Ectodermal cell (in vitro differentiated cells): ENCODE data around the gene OPN4.

Experiments
- H3K27ac ChIP-seq: 2 replicates; pipeline ENCODE4 v1.7.0; 2013; ENCODE audit warnings: mild to moderate bottlenecking, low read depth, low read length; ENCODE audit not compliant: insufficient read depth, poor library complexity, severe bottlenecking
- H3K27me3 ChIP-seq: 2 replicates; pipeline ENCODE4 v1.7.0; 2013; ENCODE audit warnings: mild to moderate bottlenecking, low read length; ENCODE audit not compliant: insufficient read depth, control insufficient read depth, poor library complexity, severe bottlenecking
- H3K36me3 ChIP-seq: one replicate; pipeline ENCODE4 v1.7.0; 2013; ENCODE audit warnings: low read length; ENCODE audit not compliant: control insufficient read depth, insufficient read depth
- H3K4me1 ChIP-seq: one replicate; pipeline ENCODE4 v1.7.0; 2013; ENCODE audit warnings: low read length; ENCODE audit not compliant: control insufficient read depth, insufficient read depth
- H3K4me3 ChIP-seq: 2 replicates; pipeline ENCODE4 v1.7.0; 2013; ENCODE audit warnings: low read depth, low read length, control low read depth; ENCODE audit not compliant: insufficient read depth
- H3K9me3 ChIP-seq: 2 replicates; pipeline ENCODE4 v1.7.0; 2013; ENCODE audit warnings: mild to moderate bottlenecking, low read length, moderate library complexity; ENCODE audit not compliant: control insufficient read depth
- WGBS, 2 experiments: methylation state at CpG; one replicate each; pipeline ENCODE4 v1.1.7; 2013; ENCODE audit warnings: missing lambda C conversion rate in 2 of 2; 5-methylcytosine and 5-hydroxymethylcytosine counted together

OPN4 gene

DNA sequence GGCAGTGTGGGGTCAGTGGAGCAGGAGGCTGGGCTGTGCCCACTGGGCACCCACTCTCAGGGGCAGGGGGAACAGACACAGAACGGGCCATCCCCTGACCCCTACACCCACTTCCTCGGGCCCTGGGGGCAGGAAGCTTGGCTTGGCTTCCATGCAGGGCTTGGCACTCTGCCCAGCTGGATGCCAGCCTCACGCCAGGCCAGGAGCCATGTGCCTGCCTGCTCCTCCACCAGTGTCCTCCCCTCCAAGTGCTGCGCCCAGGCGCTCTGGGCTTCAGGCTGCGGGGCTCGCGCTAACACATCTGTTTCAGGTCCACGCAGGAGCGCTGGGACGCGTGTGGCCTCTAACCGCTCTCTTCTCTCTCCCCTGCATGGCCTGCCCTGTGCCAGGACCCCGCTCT lies 26.7 kb downstream of the OPN4 start:
- H3K36me3 ChIP-seq: no peaks in the 10 kb centered on the region
- no peak overlapping the region for H3K27ac ChIP-seq
- no peaks in the 10 kb centered on the region for H3K27me3 ChIP-seq
- H3K4me3 ChIP-seq: no peak overlapping the region
- WGBS, 2 experiments: 85 to 87% methylated on average over 14 of the region's 14 CpGs
- peaks cover 18% of the 10 kb centered on the region for H3K4me1 ChIP-seq
- H3K9me3 ChIP-seq: no peaks in the 10 kb centered on the region

DNA sequence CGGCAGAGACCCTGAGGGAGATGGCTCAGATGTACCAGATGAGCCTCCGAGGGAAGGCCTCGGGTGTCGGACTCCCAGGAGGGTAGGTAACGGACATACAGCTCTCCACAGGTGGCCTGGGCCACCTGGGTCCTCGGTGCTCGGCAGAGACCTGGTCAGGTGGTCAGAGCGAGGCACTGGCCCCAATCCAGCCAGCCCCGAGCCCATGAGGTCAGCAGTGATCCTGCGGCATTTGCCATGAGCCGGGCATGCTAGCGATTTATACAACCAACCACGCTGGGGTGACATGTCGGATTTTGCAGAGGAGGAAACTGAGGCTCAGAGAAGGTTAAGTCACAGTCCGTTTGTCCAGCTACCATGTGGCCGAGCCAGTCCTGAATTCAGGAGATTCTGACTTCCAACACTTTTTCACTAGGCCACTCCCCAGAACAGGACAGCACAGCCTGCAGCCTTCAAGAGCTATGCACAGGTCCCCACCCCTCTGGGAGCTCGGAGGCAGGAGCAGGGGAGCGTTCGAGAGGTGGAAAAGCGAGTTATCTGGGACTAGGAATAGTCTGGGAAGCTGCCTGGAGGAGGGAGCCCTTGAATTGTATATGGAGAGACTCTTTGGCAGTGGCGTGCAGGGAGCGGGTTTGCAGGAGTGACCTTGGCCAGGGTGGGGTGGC lies 27.5 kb downstream of the OPN4 start:
- no peaks in the 10 kb centered on the region for H3K9me3 ChIP-seq
- H3K36me3 ChIP-seq: no peaks in the 10 kb centered on the region
- no peak overlapping the region for H3K27ac ChIP-seq
- H3K27me3 ChIP-seq: no peaks in the 10 kb centered on the region
- no peak overlapping the region for H3K4me3 ChIP-seq
- WGBS, 2 experiments: 85 to 87% methylated on average over 22 of the region's 22 CpGs
- peaks cover 18% of the 10 kb centered on the region for H3K4me1 ChIP-seq

DNA sequence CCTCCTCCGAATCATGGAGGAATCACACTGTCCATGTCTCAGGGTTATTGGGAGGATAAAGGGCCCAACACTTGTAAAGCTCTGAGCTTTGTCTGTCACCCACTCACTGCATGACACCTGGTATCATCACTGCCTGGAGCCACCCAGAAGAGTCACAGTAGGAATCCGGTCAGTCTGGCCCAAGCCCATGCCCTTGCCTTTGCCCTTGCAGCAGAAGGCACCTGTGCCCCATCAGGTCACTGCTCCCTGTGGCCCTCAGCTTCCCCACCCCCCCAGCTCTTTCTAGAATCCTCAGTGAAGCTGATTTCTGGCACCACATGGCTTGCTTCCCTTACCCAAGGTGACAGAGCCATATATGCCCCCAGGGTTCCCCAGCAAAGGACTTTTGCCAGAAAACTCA lies 28.3 kb downstream of the OPN4 start:
- Histone ChIP-seq H3K4me1 (peaks cover 21% of the 10 kb centered on the region), H3K9me3 (no peaks in the 10 kb centered on the region), H3K27ac (no peak overlapping the region), H3K27me3 (no peaks in the 10 kb centered on the region), H3K36me3 (no peaks in the 10 kb centered on the region), H3K4me3 (no peak overlapping the region)
- WGBS, 2 experiments: 68 to 71% methylated on average over 2 of the region's 2 CpGs

DNA sequence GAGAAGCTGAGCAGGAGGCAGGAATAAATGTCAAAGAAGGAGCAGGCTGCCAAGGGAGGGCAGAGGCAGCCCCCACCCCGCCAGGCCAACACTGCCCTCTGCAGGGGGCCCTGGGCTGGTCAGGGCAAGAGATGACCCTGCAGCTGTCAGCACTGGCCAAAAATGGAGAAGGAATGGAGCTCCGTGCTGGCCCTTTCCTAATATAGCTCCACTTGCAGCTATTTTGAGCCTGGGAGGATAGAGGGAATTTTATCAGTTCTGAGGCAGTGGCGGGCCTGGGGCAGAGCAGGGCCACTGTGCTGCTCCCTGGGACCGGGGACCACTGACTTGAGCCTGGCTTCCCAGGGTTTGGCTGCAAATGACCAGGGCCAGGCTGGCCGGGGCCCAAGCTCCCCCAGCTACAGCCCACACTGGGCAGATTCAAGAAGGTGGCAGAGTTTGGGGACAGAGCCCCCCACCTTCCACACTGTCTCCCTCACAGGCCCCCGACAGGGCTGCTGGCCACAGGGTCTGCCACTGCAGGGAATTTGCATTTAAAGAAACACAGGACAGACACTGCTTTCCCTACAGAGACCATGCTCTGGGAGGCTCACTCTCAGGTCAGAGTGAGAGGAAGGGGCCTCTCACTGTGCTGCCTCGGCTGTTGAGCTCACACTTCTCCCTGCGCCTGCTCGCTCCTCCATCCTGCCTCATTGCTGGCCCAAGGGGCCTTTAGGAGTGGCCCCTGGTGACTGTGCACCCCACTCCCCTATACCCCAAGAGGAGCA lies 30.2 kb downstream of the OPN4 start:
- H3K27me3 ChIP-seq: no peaks in the 10 kb centered on the region
- WGBS, 2 experiments: 37 to 41% methylated on average over 9 of the region's 9 CpGs
- no peak overlapping the region for H3K27ac ChIP-seq
- H3K4me1 ChIP-seq: peaks cover 25% of the 10 kb centered on the region
- H3K4me3 ChIP-seq: no peak overlapping the region
- H3K36me3 ChIP-seq: no peaks in the 10 kb centered on the region
- no peaks in the 10 kb centered on the region for H3K9me3 ChIP-seq

DNA sequence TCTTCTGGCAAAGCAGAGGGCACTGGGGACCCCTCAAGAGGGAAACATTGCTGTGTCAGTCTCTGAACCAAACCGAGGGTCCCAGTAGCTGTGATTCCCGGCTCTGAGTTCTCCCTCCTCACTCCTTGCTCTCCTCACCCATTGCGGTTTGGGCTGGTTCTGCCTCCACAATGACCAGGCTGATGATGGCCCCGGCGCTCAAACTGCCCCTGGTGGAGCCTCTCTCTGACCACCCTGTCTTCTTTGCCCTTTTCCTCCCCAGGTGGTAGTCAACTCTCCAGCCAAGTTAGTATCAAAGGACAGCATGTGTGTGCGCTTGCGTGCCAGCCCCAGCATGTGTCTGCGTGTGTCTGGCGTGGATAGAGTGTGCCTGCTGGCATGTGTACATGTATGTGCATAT lies 31.1 kb downstream of the OPN4 start:
- WGBS, 2 experiments: 89% methylated on average over 9 of the region's 9 CpGs
- Histone ChIP-seq H3K36me3 (no peaks in the 10 kb centered on the region), H3K9me3 (no peaks in the 10 kb centered on the region), H3K27me3 (no peaks in the 10 kb centered on the region), H3K4me3 (no peak overlapping the region), H3K27ac (no peak overlapping the region), H3K4me1 (peaks cover 25% of the 10 kb centered on the region)

DNA sequence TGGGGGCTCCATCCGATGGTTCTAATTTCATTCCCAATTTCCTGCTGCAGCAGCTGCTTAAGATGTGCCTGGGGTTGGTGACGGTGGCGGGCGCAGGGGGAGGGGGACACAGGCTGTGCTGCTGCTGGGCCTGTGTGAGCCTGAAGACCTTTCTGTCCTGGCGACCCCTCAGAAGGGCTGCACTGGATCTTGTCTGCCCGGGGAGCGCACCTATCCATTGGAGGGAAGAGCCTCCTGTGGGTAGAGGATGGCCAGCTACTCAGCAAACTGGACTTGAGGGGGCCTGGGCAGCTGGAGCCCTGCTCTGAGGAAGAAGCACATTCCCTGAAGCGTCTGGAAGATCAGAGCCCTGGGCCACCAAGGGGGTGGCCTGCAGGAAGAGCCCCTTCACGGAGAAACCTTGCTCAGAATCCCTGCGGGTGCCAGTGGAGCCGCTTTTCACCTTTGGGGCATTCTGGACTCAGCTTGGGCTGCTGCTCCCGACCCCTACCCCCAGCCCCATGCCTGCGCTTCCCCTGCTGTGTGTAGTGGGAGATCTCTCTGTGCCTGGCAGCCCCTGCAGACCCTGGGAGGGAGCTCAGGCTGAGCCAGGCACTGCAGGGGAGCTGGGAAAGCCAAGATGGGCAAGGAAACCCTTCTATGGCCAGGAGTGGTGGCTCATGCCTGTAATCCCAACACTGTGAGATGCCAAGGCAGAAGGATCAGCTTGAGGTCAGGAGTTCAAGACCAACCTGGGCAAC lies 31.7 kb downstream of the OPN4 start:
- H3K9me3 ChIP-seq: no peaks in the 10 kb centered on the region
- peaks cover 25% of the 10 kb centered on the region for H3K4me1 ChIP-seq
- H3K4me3 ChIP-seq: no peak overlapping the region
- H3K27ac ChIP-seq: no peak overlapping the region
- no peaks in the 10 kb centered on the region for H3K27me3 ChIP-seq
- 77 to 85% methylated on average over 13 of the region's 13 CpGs for WGBS, 2 experiments
- no peaks in the 10 kb centered on the region for H3K36me3 ChIP-seq

DNA sequence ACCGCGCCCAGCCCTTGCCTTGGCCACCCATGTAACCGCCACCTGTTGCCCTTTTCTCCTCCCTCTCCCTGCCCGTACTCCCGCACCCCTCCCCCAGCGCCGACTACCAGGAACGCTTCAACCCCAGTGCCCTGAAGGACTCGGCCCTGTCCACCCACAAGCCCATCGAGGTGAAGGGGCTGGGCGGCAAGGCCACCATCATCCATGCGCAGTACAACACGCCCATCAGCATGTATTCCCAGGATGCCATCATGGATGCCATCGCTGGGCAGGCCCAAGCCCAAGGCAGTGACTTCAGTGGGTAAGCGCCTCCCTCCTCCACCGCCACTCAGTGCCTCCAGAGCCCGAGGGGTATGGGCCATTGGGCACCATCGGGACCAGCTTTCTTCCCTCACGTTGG lies 32.6 kb downstream of the OPN4 start:
- peaks cover 25% of the 10 kb centered on the region for H3K4me1 ChIP-seq
- H3K27me3 ChIP-seq: no peaks in the 10 kb centered on the region
- no peaks in the 10 kb centered on the region for H3K36me3 ChIP-seq
- no peak overlapping the region for H3K4me3 ChIP-seq
- H3K27ac ChIP-seq: no peak overlapping the region
- WGBS, 2 experiments: 94 to 96% methylated on average over 19 of the region's 19 CpGs
- no peaks in the 10 kb centered on the region for H3K9me3 ChIP-seq

DNA sequence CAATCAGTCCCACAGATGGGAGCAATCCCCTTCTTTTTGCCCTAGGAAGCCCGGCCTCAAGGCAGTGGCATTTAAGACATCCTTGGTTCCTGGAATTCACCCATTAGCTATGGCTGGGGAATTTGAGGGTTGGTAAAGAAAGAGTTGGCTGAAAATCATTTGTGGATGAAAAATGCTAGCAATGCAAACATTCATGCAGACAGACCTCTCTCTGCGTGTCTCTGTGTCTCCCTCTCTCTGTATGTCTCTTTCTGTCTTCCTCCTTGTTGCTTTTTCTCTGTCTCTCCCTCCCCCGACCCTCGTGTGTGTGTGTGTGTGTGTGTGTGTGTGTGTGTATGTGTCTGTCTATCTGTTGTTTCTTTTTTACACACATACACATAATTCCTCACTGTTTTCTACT lies 33.4 kb downstream of the OPN4 start:
- Histone ChIP-seq H3K27me3 (no peaks in the 10 kb centered on the region), H3K4me3 (no peak overlapping the region), H3K27ac (no peak overlapping the region), H3K36me3 (no peaks in the 10 kb centered on the region), H3K4me1 (peaks cover 25% of the 10 kb centered on the region), H3K9me3 (no peaks in the 10 kb centered on the region)
- 78 to 84% methylated on average over 2 of the region's 4 CpGs for WGBS, 2 experiments

DNA sequence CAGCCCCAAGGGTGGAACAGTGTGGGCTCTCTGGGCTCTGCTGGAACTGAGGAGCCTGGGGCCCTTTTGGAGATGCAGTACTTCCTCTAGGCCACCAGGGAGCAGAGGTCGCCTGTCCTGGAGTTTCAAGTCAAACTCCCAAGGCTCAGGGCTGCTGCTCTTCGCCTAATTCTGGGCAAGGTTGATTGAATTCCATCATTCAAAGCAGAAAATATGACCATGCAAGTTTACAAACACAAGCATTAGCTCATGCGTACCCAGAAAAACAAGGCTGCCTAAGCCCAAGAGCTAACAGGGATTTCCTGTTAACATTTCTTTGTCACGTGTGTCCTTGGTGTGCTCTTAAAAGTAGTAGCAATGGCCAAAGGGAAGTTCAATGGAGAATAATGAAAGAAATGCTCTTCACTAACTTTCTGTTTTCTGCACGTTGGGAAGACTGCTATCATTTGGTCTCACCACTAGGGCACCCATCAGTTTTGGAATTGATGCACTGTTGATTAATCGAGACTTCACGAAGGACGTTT lies 34.1 kb downstream of the OPN4 start:
- Histone ChIP-seq H3K36me3 (no peaks in the 10 kb centered on the region), H3K4me3 (no peak overlapping the region), H3K27me3 (no peaks in the 10 kb centered on the region), H3K27ac (no peak overlapping the region), H3K9me3 (no peaks in the 10 kb centered on the region), H3K4me1 (peaks cover 30% of the 10 kb centered on the region)
- 49 to 50% methylated on average over 8 of the region's 8 CpGs for WGBS, 2 experiments

DNA sequence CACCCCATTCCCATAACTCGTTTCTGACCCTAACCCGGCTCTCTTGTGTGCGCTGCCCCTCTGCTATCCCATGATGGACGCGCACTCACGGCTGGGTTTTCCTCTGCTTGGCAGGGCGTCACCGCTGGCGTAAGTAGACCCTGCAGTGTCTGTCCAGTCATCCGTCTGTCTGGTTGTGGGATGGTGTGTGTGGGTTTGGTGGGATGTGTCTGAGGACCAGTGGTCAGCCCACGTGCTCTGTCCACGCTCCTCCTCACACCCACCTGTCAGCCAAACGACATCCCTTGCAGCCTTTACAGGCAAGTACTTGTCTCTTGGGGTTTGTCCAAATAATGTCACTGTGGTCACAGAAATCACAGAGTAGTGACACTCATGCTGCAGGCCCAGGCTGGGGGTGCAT lies 34.8 kb downstream of the OPN4 start:
- Histone ChIP-seq H3K36me3 (no peaks in the 10 kb centered on the region), H3K9me3 (no peaks in the 10 kb centered on the region), H3K27me3 (no peaks in the 10 kb centered on the region), H3K4me1 (peaks cover 35% of the 10 kb centered on the region), H3K27ac (no peak overlapping the region), H3K4me3 (no peak overlapping the region)
- 96% methylated on average over 13 of the region's 13 CpGs for WGBS, 2 experiments
